Cardiac atrium fibroblast (primary cell): ENCODE data around the gene GUCY1B1. TPM values are rescaled to one million over a fixed set of nuclear protein-coding genes. Genes with fewer than 3 reads are reported as not detected.

Source experiments
- total RNA-seq: library from RNA; depleted of rRNA; stranded (reverse); fragments of >200 nt; gene quantifications from 2 replicates; pipeline ENCODE4 v1.2.3, GENCODE V29; 2015

GUCY1B1 gene
- total RNA-seq: 3.4 and 4.5 TPM in 2 replicates

DNA sequence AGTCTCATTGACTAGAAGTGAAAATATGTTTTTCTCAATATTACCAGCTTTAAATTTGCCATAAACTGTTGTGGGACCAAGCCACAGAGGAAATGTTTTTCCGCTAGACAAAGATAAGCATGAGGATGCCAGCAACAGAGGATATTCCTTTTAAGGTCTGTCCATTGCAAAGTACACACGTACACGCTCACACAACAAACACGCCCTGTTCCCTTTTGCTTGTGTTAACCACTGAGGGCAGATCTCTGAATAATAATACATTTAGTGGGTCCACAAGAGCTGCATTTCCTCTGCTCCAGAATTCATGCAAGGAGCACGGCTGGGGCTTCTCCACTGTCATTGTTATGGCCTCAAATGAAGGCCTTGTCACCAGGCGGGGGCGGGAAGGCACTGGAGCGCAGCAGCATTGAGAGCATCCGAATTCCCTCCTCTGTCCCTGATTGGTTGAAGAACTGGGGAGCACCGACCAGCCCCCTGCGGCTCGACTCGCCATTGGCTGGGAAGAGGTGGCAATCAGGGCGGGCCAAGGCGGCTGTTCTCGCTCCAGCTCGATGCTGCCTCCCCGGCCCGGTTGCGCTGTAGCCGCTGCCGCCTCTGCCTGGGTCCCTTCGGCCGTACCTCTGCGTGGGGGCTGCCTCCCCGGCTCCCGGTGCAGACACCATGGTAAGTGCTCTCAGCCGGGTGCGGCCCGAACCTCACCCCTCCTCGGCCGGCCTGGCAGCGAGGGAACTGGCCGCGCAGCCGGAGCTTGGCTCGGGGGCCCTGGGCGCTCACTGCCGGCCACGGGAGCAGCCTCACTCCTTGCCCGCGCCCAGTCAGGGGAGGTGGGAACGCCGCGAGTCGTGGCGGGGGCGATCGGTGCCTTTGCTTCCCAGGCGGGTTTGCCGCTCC, at the start of gene GUCY1B1:
GUCY1B1 (plus strand) TSS at position 541 of the 891 bp plus-strand sequence; CDS start at position 661, 120 bp downstream.

Other genes with a start within 250 kb of the GUCY1B1 start
- gene GUCY1A1, start 92.2 kb upstream of the GUCY1B1 start, total RNA-seq: 0.36 and 1.1 TPM in 2 replicates
- not detected in 2 replicates for gene ASIC5, start 107.3 kb downstream of the GUCY1B1 start, total RNA-seq
- gene TDO2, start 144.7 kb downstream of the GUCY1B1 start, total RNA-seq: 0.16 TPM in 1 of 2 replicates, not detected in the other
- gene CTSO, start 194.8 kb downstream of the GUCY1B1 start, total RNA-seq: 23.6 and 31.1 TPM in 2 replicates